Measurements from ENCODE around the gene CD99.

GRCh38 chrX:2691543-2692220, 587 bp downstream of the CD99 start:
- TF ChIP-seq EZH2phosphoT487 (IDR thresholded peaks at IDR 0.05; ENCODE audit: insufficient read depth, low read depth) (no peak), EZH2 (IDR thresholded peaks at IDR 0.05; ENCODE audit: insufficient read depth, poor library complexity, severe bottlenecking) (no peak)

Data from GM23248 (cell line).